ENCODE results near the gene ID1.

The ID1 gene

DNA sequence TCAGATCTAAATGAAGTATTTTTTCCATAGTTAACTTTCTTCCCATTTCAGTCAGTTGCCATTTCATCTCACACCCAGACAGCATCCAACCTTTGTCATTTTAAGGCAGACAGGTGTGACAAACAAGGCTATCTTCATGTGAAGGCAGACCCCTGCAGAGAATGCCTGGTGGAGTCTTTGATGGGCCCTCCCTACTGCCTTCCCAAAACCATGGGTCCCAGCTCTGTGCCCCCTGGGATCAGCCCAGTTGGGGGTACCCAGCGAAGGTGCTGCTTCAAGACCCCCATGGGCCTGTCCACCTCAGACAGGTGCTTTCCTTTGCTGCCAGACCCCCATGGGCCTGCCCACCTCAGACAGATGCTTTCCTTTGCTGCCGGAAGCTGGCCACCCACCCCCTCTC lies 28.3 kb upstream of the ID1 start:
- no peak for TF ChIP-seq EZH2phosphoT487 (IDR thresholded peaks at IDR 0.05; ENCODE audit: borderline replicate concordance, low read length)
- TF ChIP-seq, protein P1, sequence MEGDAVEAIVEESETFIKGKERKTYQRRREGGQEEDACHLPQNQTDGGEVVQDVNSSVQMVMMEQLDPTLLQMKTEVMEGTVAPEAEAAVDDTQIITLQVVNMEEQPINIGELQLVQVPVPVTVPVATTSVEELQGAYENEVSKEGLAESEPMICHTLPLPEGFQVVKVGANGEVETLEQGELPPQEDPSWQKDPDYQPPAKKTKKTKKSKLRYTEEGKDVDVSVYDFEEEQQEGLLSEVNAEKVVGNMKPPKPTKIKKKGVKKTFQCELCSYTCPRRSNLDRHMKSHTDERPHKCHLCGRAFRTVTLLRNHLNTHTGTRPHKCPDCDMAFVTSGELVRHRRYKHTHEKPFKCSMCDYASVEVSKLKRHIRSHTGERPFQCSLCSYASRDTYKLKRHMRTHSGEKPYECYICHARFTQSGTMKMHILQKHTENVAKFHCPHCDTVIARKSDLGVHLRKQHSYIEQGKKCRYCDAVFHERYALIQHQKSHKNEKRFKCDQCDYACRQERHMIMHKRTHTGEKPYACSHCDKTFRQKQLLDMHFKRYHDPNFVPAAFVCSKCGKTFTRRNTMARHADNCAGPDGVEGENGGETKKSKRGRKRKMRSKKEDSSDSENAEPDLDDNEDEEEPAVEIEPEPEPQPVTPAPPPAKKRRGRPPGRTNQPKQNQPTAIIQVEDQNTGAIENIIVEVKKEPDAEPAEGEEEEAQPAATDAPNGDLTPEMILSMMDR (IDR thresholded peaks at IDR 0.05; ENCODE audit: low read depth, low read length, poor library complexity, severe bottlenecking): no peak
- H3K9me2 ChIP-seq (replicated peaks; ENCODE audit: control insufficient read depth, low read length): no peaks in the 10 kb centered on the region
- no peak overlapping the region for H3K4me3 ChIP-seq (ENCODE audit: low read length)
- H3K79me2 ChIP-seq (ENCODE audit: control insufficient read depth, low read length): 0 out of 2 replicates have a peak, but pooled peaks cover 2% of the 10 kb centered on the region
- H3K27me3 ChIP-seq (ENCODE audit: control insufficient read depth, low read length): no peaks in the 10 kb centered on the region
- H3F3A ChIP-seq (ENCODE audit: control insufficient read depth, insufficient read depth): no peaks in the 10 kb centered on the region
- H3K27ac ChIP-seq (ENCODE audit: low read depth, low read length): no peak overlapping the region
- H3K36me3 ChIP-seq (ENCODE audit: control insufficient read depth, low read length): no peaks in the 10 kb centered on the region
- no peak overlapping the region for H3K4me2 ChIP-seq (ENCODE audit: low read length)
- peaks cover 18% of the 10 kb centered on the region for H3K4me1 ChIP-seq (ENCODE audit: control insufficient read depth, low read length)
- H3K9me3 ChIP-seq (ENCODE audit: control insufficient read depth, insufficient read depth, low read length): no peaks in the 10 kb centered on the region
- no peaks in the 10 kb centered on the region for H4K20me1 ChIP-seq (ENCODE audit: control insufficient read depth, insufficient read depth, low read depth, low read length)

DNA sequence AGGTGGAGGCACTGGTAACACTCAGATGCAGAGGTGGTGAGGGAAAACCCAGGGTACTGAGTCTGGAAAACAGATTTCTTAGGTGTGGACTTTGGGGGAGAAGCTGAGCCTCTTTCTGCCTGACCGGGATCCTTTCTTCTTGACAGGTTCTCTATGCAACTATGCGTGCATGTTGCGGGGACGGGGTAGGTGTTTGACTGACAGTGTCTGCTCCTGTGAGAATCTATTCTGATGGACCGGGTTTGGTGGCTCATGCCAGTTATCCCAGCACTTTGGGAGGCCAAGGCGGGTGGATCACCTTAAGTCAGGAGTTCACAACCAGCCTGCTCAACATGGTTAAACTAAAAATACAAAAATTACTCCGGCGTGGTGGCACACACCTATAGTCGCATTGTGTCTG lies 27.9 kb upstream of the ID1 start:
- H3K4me2 ChIP-seq (ENCODE audit: low read length): no peak overlapping the region
- H3K79me2 ChIP-seq (ENCODE audit: control insufficient read depth, low read length): 0 out of 2 replicates have a peak, but pooled peaks cover 2% of the 10 kb centered on the region
- TF ChIP-seq EZH2phosphoT487 (IDR thresholded peaks at IDR 0.05; ENCODE audit: borderline replicate concordance, low read length): no peak
- TF ChIP-seq, protein P1 (IDR thresholded peaks at IDR 0.05; ENCODE audit: low read depth, low read length, poor library complexity, severe bottlenecking): no peak
- H3K36me3 ChIP-seq (ENCODE audit: control insufficient read depth, low read length): no peaks in the 10 kb centered on the region
- H3K27ac ChIP-seq (ENCODE audit: low read depth, low read length): no peak overlapping the region
- H3F3A ChIP-seq (ENCODE audit: control insufficient read depth, insufficient read depth): no peaks in the 10 kb centered on the region
- no peaks in the 10 kb centered on the region for H4K20me1 ChIP-seq (ENCODE audit: control insufficient read depth, insufficient read depth, low read depth, low read length)
- no peaks in the 10 kb centered on the region for H3K9me3 ChIP-seq (ENCODE audit: control insufficient read depth, insufficient read depth, low read length)
- peaks cover 15% of the 10 kb centered on the region for H3K4me1 ChIP-seq (ENCODE audit: control insufficient read depth, low read length)
- no peaks in the 10 kb centered on the region for H3K9me2 ChIP-seq (replicated peaks; ENCODE audit: control insufficient read depth, low read length)
- H3K4me3 ChIP-seq (ENCODE audit: low read length): no peak overlapping the region
- H3K27me3 ChIP-seq (ENCODE audit: control insufficient read depth, low read length): no peaks in the 10 kb centered on the region

DNA sequence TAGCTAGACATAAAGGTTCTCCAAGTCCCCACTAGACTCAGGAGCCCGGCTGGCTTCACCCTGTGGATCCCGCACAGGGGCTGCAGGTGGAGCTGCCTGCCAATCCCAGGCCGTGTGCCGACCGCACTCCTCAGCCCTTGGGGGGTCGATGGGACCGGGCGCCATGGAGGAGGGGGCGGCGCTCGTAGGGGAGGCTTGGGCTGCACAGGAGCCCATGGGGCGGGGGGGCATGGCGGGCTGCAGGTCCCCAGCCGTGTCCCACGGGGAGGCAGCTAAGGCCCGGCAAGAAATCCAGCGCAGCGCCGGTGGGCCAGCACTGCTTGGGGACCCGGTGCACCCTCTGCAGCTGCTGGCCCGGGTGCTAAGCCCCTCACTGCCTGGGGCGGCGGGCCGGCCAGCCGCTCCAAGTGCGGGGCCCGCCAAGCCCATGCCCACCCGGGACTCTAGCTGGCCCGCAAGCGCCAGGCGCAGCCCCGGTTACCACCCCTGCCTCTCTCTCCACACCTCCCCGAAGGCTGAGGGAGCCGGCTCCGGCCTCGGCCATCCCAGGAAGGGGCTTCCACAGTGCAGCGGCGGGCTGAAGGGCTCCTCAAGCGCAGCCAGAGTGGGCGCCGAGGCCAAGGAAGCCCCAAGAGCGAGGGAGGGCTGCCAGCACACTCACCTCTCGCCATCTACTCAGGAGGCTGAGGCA lies 26.5 kb upstream of the ID1 start:
- Histone ChIP-seq H3K36me3 (ENCODE audit: control insufficient read depth, low read length) (no peaks in the 10 kb centered on the region), H3K9me3 (ENCODE audit: control insufficient read depth, insufficient read depth, low read length) (no peaks in the 10 kb centered on the region), H3K4me1 (ENCODE audit: control insufficient read depth, low read length) (peaks cover 6% of the 10 kb centered on the region), H3K27me3 (ENCODE audit: control insufficient read depth, low read length) (no peaks in the 10 kb centered on the region), H3K79me2 (ENCODE audit: control insufficient read depth, low read length) (0 out of 2 replicates have a peak, but pooled peaks cover 2% of the 10 kb centered on the region), H3K4me2 (ENCODE audit: low read length) (no peak overlapping the region), H4K20me1 (ENCODE audit: control insufficient read depth, insufficient read depth, low read depth, low read length) (no peaks in the 10 kb centered on the region), H3K4me3 (ENCODE audit: low read length) (no peak overlapping the region), H3F3A (ENCODE audit: control insufficient read depth, insufficient read depth) (no peaks in the 10 kb centered on the region), H3K9me2 (replicated peaks; ENCODE audit: control insufficient read depth, low read length) (no peaks in the 10 kb centered on the region), H3K27ac (ENCODE audit: low read depth, low read length) (no peak overlapping the region)
- TF ChIP-seq EZH2phosphoT487 (IDR thresholded peaks at IDR 0.05; ENCODE audit: borderline replicate concordance, low read length): no peak
- TF ChIP-seq, protein P1 (IDR thresholded peaks at IDR 0.05; ENCODE audit: low read depth, low read length, poor library complexity, severe bottlenecking): no peak

All from DOHH2 (cell line).